Cardiac septum (tissue), 1 donor: ENCODE measurements around the gene RTEL1. TPM values are rescaled to one million over a fixed set of nuclear protein-coding genes. Genes with fewer than 3 reads are reported as not detected.
A peak's percentile ranks its signal among the peaks of the same experiment; 100 is the strongest.
"Not testable (repeated sequence)": the region's sequence is repeated elsewhere in the genome, so short reads cannot be mapped to it uniquely, and the experiment has no call there.

ENCODE experiments used
- DNase-seq: peaks from one replicate; pipeline ENCODE4 v3.0.0-alpha.2; 2020; ENCODE audit warnings: low spot score
- intact Hi-C: fragments of 100-400 bp; cut with DNase I; formaldehyde crosslinking; loops from one replicate; pipeline ENCODE4 v1.14.0; 2022
- long read RNA-seq: library from polyadenylated mRNA; unstranded; transcript quantifications from one replicate; pipeline ENCODE4 v2.0.0, GENCODE V29; 2021
- total RNA-seq: library from RNA; stranded (reverse); fragmentation: NEBNext Ultra II Directional; extraction: Animal tissue kit (Norgen Biotek cat#: 25700); gene quantifications from one replicate; pipeline ENCODE4 v1.2.1, GENCODE V29; 2021
- donor health status: DM: no; HTN: no; CAD: no.

RTEL1 gene
- 10.5 TPM for total RNA-seq
- long read RNA-seq, partial matches to known transcripts: 3 of 8 reads
- long read RNA-seq, other reads (novel, unspliced or antisense): 5 of 8 reads

DNA sequence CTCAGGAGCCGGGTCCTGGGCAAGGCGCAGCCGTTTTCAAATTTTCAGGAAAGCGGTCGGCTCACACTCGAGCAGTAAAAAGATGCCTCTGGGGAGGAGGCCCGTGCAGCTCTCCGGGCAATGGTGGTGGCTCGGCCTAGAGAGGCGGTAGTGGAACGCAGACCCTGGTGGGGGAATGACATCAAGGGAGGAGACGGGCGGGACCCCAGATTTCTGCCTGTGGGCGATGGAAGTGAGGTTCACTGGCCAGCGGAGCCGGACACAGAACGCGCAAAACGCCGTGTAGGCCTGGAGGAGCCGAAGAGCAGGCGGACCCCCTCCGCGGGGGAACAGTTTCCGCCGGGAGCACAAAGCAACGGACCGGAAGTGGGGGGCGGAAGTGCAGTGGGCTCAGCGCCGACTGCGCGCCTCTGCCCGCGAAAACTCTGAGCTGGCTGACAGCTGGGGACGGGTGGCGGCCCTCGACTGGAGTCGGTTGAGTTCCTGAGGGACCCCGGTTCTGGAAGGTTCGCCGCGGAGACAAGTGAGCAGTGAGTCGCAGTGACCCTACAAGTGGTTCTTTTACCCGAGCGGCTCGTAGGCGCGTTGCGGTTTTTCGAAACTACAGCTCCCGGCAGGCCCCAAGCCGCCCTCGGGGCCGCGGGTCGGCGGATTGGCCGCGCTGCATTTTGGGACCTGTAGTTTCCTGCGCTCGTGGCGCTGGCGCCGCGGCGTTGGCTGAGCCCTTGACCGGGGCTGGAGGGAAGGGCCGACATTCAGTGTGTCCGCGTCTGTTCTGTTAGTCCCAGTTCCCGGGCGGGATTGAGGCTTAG is at the start of gene RTEL1:
Gene RTEL1 (plus strand): TSS at position 376 of the 812 bp plus-strand sequence. CDS start 1,091 bp downstream, outside the sequence.
- intact Hi-C loops: loop anchor here (1.0 to 2.0 kb wide), 2 partner anchors 32 to 51 kb away; partner anchors contain the start of gene ZGPAT
- peak; percentile 97 for DNase-seq

DNA sequence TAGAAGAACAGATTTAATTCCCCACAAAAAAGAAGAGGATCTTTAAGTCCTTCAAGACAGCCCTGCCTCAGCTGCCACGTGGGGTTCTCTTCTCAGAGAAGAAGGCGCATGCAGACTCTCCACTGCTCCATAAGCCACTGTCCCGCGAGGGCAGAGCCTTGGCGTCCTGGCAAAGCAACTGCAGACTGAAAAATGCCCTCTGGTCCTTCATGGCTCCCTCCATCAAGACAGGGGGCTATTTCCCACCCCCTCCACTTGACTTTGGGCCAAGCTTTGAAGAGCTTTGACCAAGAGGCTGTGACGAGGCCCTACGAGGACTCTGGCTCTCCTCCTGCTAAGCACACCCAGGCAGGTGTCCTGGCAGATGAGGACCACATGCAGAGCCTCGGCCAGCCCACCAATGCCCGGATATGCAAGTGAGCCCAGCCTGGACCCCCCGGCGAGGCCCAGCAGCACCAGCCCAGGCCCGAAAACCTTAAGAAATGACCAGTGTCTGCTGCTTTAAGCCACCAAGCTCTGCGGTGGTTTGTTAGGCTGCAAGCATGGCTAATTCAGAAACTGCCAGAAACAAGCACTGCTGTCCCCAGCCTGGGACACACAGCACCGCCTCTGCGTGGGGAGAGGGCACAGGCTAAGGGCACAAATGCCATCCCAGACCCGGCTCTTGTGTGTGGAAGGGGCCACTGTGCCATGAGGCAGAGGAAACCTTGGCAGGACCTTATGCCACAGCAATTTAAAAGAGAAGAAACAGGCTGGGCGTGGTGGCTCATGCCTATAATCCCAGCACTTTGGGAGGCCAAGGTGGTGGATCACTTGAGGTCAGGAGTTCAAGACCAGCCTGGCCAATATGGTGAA is 47.3 kb upstream of the RTEL1 start:
- intact Hi-C loops: loop anchor here (5.0 kb wide), 1 partner anchor 74 kb away; the partner anchor contains the start of gene PTK6
- no peak for DNase-seq

DNA sequence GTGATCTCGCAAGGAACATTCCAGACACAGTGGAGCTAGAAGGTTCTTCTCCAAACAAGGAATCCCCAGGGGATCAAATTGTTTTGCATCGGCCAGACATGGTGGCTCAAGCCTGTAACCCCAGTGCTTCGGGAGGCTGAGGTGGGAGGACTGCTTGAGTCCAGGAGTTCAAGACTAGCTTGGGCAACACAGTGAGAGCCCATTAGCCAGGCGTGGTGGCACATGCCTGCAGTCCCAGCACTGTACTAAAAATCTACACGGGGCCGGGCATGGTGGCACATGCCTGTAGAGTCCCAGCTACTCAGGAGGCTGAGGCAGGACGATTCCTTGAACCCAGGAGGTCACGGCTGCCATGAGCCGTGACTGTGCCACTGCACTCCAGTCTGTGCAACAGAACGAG is 46.5 kb upstream of the RTEL1 start:
- intact Hi-C loops: loop anchor here (5.0 kb wide), 1 partner anchor 74 kb away; the partner anchor contains the start of gene PTK6
- no peak for DNase-seq

DNA sequence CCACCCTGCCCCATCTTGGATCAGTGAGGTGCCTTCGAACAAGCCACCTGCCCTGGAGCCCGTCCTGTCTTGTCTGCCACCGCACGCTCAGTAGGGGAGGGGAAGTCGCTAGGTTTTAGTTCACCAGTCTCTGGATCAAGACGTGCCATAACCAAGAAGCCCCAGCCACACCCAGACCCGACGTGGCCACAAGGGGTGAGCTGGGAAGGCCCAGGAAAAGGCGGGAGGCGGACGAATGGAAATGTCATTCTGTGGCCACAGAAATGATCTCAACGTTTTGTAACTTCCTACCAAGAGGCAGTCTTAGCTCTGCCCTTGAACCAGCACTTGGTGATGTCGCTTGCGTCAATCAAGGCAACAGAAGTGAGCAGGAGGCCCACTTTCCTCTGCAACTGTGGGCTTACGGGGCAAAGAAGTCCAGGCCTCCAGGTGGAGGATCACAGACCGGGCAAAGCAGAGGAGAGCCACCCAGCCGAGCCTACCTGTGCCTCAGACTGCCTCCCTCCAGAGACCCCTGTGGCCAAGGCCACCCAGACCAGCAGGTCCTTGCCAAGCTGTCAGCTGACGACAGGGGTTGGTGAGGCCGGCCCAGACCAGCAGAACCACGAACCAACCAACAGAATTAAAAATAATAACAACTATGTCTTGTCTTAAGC is 45.7 kb upstream of the RTEL1 start:
- no peak for DNase-seq
- intact Hi-C loops: loop anchor here (5.0 kb wide), 1 partner anchor 75 kb away; the partner anchor contains the start of gene PTK6

- DNase-seq: not testable (repeated sequence)
Measured at GRCh38 chr20:63613863-63614594, 44.1 kb upstream of the RTEL1 start.

DNA sequence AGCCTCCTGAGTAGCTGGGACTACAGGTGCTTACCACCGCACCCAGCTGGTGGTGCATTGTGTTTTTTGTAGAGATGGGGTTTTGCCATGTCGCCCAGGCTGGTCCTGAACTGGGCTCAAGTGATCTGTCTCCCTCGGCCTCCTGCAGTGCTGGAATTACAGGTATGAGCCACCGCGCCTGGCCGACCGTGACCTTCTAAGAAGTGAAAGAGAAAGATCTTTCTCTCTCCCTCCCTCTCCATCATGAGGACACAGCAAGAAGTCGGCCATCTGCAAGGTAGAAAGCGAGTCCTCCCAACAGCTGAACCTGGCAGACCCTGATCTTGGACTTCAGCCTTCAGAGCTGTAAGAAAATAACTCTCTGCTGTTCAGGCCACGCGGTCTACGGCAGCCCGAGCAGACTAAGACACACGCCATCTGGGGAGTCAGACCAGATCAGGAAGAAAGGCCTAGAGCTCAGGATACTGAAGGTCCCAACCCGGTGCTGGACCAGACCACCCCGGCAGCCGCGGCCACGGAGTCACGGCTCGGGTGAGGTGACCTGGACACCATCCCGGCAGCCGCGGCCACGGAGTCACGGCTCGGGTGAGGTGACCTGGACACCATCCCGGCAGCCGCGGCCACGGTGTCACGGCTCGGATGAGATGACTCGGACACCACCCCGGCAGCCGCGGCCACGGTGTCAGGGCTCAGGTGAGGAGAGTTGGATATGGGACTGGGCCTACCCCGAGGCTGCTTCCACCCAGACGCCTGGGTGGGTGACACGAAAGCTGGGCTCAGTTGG is 40.8 kb upstream of the RTEL1 start:
- intact Hi-C loops: no loop called here
- no peak for DNase-seq

More at GRCh38 chr20:63613863-63614594, 44.1 kb upstream of the RTEL1 start:
- intact Hi-C loops: loop anchor here (5.0 kb wide), 1 partner anchor 77 kb away; the partner anchor contains the start of gene PTK6

- no peak for DNase-seq
- intact Hi-C loops: no loop called here
Measured at GRCh38 chr20:63617876-63618265, 40.2 kb upstream of the RTEL1 start.

DNA sequence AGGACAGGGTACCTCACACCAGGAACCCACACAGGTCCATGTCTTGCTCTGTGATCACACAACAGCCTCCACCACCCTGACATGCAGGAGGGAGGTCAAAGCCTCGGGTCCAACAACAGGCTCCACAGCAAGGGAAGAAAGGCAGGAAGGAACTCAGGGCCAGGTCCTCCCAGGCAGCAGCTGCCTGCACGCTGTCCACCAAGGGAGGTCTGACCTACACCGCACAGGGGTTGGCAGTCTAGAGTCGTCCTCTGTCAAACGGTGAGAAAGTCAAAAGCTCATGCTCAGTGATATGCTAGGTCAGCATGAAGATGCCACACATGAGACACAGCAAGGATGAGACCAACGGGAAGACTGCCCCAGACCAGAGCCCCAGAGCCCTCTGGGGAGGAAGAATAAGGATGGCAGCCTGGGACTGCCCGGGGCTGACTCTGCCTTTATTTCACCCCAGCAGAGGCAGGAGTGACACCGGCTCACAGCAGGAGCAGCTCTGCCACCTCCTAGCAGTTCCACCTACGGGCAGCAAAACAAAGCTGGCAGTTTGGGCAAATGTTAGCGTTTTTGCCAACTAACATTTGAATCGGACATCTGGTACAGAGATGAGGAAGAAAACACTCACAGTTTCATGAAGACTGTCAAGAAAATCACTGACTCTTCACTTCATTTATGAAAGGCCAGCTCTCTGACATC is 39.7 kb upstream of the RTEL1 start:
- intact Hi-C loops: no loop called here
- DNase-seq: no peak

DNA sequence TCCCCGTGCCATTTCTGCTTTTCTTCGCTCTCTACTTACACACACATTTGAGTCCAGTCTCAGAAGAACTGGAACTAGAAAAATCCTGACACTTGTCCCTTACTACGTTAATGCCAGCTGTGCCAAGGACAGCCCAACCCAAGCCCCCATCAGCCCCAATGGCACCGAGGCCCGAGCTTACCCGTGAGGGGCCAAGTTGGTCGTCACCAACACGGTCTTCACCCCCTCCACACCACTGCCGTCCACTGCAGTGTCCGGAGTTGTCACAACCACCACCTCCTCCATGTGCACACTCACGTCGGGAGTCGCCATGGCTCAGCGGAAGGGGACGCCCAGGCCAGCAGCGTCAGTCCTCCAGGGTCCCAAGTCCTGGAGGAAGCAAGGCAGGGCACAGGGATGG is 39.0 kb upstream of the RTEL1 start:
- intact Hi-C loops: no loop called here
- DNase-seq: no peak

- no peak for DNase-seq
- intact Hi-C loops: no loop called here
Measured at GRCh38 chr20:63619505-63619904, 38.6 kb upstream of the RTEL1 start.

GRCh38 chr20:63620991-63621390 is 37.1 kb upstream of the RTEL1 start:
- DNase-seq: no peak
- intact Hi-C loops: no loop called here

- intact Hi-C loops: no loop called here
- no peak for DNase-seq
Measured at GRCh38 chr20:63622096-63622495, 36.0 kb upstream of the RTEL1 start.

GRCh38 chr20:63622732-63623131 is 35.4 kb upstream of the RTEL1 start:
- intact Hi-C loops: no loop called here
- DNase-seq: no peak

GRCh38 chr20:63624486-63624885 is 33.6 kb upstream of the RTEL1 start:
- no peak for DNase-seq
- intact Hi-C loops: no loop called here

GRCh38 chr20:63625771-63626423 is 32.2 kb upstream of the RTEL1 start:
- intact Hi-C loops: loop anchor here (1.0 to 5.0 kb wide), 2 partner anchors 32 to 116 kb away; partner anchors contain the start of gene RTEL1
- no peak for DNase-seq

GRCh38 chr20:63626424-63627128 is 31.5 kb upstream of the RTEL1 start, which contains the start of gene GMEB2:
Gene GMEB2, minus strand, starts transcription at chr20:63627101. Its CDS starts 7,704 bp downstream, at chr20:63619397.
- peak; percentile 87 for DNase-seq

More at GRCh38 chr20:63626424-63627128, 31.5 kb upstream of the RTEL1 start, which contains the start of gene GMEB2:
- intact Hi-C loops: loop anchor here (1.0 to 5.0 kb wide), 2 partner anchors 32 to 116 kb away; partner anchors contain the start of gene RTEL1
